ENCODE measurements around the gene MAST4. TPM values are rescaled to one million over a fixed set of nuclear protein-coding genes. Genes with fewer than 3 reads are reported as not detected.
A peak's percentile ranks its signal among the peaks of the same experiment; 100 is the strongest.

MAST4 gene
- total RNA-seq, 1 experiment from 2014 or later, result 26.5 TPM

DNA sequence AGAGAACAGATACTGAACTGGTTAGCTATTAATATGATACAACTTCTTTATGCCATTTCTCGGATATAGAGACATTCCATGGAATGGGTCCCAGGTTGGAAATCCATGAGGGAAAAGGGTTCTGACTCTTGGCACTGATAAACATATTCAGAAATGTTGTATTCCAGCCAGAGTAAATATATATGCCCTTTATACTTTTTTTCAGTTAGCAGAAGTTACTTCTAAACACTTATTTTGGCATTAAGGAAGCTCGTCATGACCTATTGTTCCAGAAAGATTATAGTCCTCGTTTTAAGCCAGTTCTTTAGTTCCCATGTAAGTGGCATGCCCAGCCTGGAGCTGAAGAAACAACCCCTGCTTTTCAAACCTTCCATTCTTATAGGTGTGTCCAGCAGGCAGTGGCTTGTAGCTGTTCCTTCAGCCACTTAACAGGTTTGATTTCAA, 418.8 kb downstream of the MAST4 start:
- Mint-ChIP-seq H3K4me3 (ENCODE audit: unreplicated experiment) (peak overlapping the region; percentile 75), H3K27me3 (ENCODE audit: insufficient read depth, unreplicated experiment) (no peaks in the 10 kb centered on the region), H3K36me3 (ENCODE audit: insufficient read depth, unreplicated experiment) (peaks cover 8% of the 10 kb centered on the region), H3K9me3 (ENCODE audit: unreplicated experiment) (no peaks in the 10 kb centered on the region), H3K4me1 (ENCODE audit: insufficient read depth, unreplicated experiment) (peaks cover 53% of the 10 kb centered on the region), H3K27ac (ENCODE audit: low read depth, unreplicated experiment) (peak overlapping the region; percentile 92)
- intact Hi-C loops (cut with micrococcal nuclease), result loop anchor here (5.0 kb wide), 1 partner anchor 192 kb away; no protein-coding TSS in a partner anchor
- peak; percentile 58 for DNase-seq (ENCODE audit: unreplicated experiment)
- ChIA-PET POLR2A (interaction anchor here (0.7 to 8.1 kb wide), 20 partner anchors 10 to 194 kb away, joined by 3 to 191 read pairs (median 6); no protein-coding TSS in a partner anchor), CTCF (interaction anchor here (0.9 to 1.6 kb wide), 4 partner anchors 8 to 185 kb away, joined by 3 to 4 read pairs (median 3); no protein-coding TSS in a partner anchor)
- no TSS peak for BruUV-seq (replicated peaks)
- TF ChIP-seq, protein P1, sequence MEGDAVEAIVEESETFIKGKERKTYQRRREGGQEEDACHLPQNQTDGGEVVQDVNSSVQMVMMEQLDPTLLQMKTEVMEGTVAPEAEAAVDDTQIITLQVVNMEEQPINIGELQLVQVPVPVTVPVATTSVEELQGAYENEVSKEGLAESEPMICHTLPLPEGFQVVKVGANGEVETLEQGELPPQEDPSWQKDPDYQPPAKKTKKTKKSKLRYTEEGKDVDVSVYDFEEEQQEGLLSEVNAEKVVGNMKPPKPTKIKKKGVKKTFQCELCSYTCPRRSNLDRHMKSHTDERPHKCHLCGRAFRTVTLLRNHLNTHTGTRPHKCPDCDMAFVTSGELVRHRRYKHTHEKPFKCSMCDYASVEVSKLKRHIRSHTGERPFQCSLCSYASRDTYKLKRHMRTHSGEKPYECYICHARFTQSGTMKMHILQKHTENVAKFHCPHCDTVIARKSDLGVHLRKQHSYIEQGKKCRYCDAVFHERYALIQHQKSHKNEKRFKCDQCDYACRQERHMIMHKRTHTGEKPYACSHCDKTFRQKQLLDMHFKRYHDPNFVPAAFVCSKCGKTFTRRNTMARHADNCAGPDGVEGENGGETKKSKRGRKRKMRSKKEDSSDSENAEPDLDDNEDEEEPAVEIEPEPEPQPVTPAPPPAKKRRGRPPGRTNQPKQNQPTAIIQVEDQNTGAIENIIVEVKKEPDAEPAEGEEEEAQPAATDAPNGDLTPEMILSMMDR (IDR thresholded peaks at IDR 0.05; ENCODE audit: unreplicated experiment), result no peak

DNA sequence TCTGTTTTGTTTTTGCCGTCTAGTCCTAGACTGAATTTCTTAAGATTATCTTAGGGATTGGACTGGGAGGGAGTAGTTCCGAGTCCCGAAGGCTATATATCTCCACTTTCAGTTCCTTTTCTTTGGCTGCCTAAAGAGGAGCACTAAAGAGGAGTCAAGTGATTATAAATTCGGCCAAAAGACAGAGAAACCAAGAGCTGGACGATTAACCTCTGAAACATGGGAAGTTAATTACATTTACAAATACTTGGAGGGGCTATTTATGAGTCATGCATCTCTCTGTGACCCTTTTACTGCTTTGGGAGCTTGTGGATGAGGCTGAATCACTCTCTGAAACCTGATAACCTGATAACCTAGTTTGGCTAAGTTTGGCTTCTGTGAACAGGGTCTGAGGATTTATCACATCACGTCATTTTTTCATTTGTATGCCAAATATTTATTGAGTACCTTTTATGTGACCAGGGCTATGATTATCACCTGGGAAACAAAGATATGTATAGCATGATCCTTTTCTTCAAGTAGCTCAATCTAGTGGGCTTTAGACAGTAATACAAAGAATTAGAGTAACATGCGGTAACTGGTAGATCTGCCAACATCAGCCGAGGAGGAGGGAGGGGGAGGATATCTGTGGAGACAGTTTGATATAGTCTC, 419.5 kb downstream of the MAST4 start:
- Mint-ChIP-seq H3K27me3 (ENCODE audit: insufficient read depth, unreplicated experiment) (no peaks in the 10 kb centered on the region), H3K4me3 (ENCODE audit: unreplicated experiment) (peak overlapping the region; percentile 75), H3K9me3 (ENCODE audit: unreplicated experiment) (no peaks in the 10 kb centered on the region), H3K27ac (ENCODE audit: low read depth, unreplicated experiment) (peak overlapping the region; percentile 92), H3K4me1 (ENCODE audit: insufficient read depth, unreplicated experiment) (peaks cover 47% of the 10 kb centered on the region), H3K36me3 (ENCODE audit: insufficient read depth, unreplicated experiment) (peaks cover 8% of the 10 kb centered on the region)
- POLR2A ChIA-PET, result interaction anchor here (0.7 to 8.1 kb wide), 25 partner anchors 10 to 194 kb away, joined by 3 to 191 read pairs (median 6); no protein-coding TSS in a partner anchor
- CTCF ChIA-PET, result interaction anchor here (0.5 to 1.6 kb wide), 7 partner anchors 8 to 132 kb away, joined by 3 to 5 read pairs (median 3); no protein-coding TSS in a partner anchor
- TF ChIP-seq, protein P1 (IDR thresholded peaks at IDR 0.05; ENCODE audit: unreplicated experiment), result no peak
- intact Hi-C loops (cut with micrococcal nuclease), result no loop called here
- DNase-seq (ENCODE audit: unreplicated experiment), result peak; percentile 58
- TSS peak; percentile 25 for BruUV-seq (replicated peaks)

DNA sequence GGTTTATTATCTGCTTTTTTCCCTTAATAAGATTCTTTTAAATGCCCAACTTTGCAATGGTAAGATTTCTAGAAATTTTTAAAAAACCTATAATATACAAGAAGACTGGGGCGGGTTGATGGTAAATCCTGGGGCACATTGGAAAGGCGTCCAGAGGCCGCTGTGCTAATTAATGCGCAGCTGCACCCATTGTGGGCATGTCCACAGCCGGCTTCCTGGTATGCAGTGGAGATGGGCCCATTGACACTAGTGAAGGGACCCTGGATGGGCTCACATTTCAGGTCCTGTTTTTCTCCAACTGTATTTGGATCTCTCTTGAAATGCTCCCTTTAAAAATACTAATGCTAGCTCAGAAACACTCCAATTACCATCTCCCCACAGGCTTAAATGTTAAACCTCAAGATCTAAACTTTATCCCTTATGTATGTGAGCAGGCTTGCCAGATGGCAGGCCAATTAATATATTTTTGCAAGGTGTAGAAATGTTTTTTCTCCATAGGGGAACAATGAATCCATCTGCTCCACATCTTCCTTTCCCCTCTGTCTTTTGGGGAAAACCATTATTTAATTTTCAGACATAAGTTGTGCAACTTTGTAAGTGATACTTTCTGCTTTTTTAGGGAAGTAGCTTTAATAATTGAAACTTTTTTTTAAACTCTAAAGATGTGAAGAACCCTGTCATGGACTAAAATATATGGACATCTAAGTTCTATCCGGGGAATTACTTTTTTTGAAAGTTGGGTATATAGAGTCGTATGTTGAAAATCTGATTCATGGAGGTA, 423.1 kb downstream of the MAST4 start:
- H3K27ac Mint-ChIP-seq (ENCODE audit: low read depth, unreplicated experiment), result no peak overlapping the region
- no TSS peak for BruUV-seq (replicated peaks)
- peaks cover 8% of the 10 kb centered on the region for H3K36me3 Mint-ChIP-seq (ENCODE audit: insufficient read depth, unreplicated experiment)
- H3K4me3 Mint-ChIP-seq (ENCODE audit: unreplicated experiment), result no peak overlapping the region
- no peak for DNase-seq (ENCODE audit: unreplicated experiment)
- CTCF ChIA-PET, result interaction anchor here (0.6 to 0.7 kb wide), 2 partner anchors 99 to 157 kb away, joined by 3 read pairs; no protein-coding TSS in a partner anchor
- POLR2A ChIA-PET, result interaction anchor here (0.9 to 5.6 kb wide), 6 partner anchors 9 to 127 kb away, joined by 3 to 99 read pairs (median 4); no protein-coding TSS in a partner anchor
- no peaks in the 10 kb centered on the region for H3K27me3 Mint-ChIP-seq (ENCODE audit: insufficient read depth, unreplicated experiment)
- TF ChIP-seq, protein P1 (IDR thresholded peaks at IDR 0.05; ENCODE audit: unreplicated experiment), result no peak
- intact Hi-C loops (cut with micrococcal nuclease), result no loop called here
- no peaks in the 10 kb centered on the region for H3K9me3 Mint-ChIP-seq (ENCODE audit: unreplicated experiment)
- peaks cover 40% of the 10 kb centered on the region for H3K4me1 Mint-ChIP-seq (ENCODE audit: insufficient read depth, unreplicated experiment)
